Endothelial cell of umbilical vein (primary cell): ENCODE data around the gene CARD19. TPM values are rescaled to one million over a fixed set of nuclear protein-coding genes. Genes with fewer than 3 reads are reported as not detected.

Experiments used
- BruUV-seq: library from RNA; stranded (reverse); fragments of 400-500 nt; replicated peaks from 2 replicates; lab custom pipeline; 2021; lab: Mats Ljungman, UMichigan
- CTCF ChIA-PET: fragments of 300-600, 350-600 bp; sonication (Branson Sonifier 250); formaldehyde crosslinking; loops from one replicate; lab custom pipeline; 2021; ENCODE audit warnings: antibody characterized with exemption, inconsistent platforms; lab: Charles Lee
- POLR2A ChIA-PET: fragments of 300-600, 350-600 bp; sonication (Branson Sonifier 250); formaldehyde crosslinking; loops from one replicate; lab custom pipeline; 2021; ENCODE audit warnings: antibody characterized with exemption, inconsistent platforms; lab: Charles Lee
- DNase-seq: peaks from one replicate; pipeline ENCODE4 v3.0.0-alpha.2; 2011; ENCODE audit warnings: low read depth, low spot score
- FAIRE-seq: peaks from 2 replicates; lab custom pipeline; 2011; peaks lifted over from hg19 to GRCh38; lab: Jason Lieb, UNC
- H2AFZ ChIP-seq: 2 replicates; pipeline ENCODE4 v1.6.0; 2012; ENCODE audit warnings: low read depth, low read length, control low read depth, inconsistent platforms
- H3K27ac ChIP-seq: 2 replicates; pipeline ENCODE4 v1.5.1; 2011; ENCODE audit warnings: low read depth, mild to moderate bottlenecking, control low read depth, low read length, moderate library complexity; ENCODE audit not compliant: insufficient read depth
- H3K27me3 ChIP-seq, 2 experiments: 2 replicates each; pipeline versions ENCODE4 v1.6.0 to v1.6.1; 2011; ENCODE audit warnings: low read length in 2 of 2, mixed read lengths in 1 of 2; ENCODE audit not compliant: control insufficient read depth in 2 of 2, insufficient read depth in 2 of 2
- H3K36me3 ChIP-seq, 2 experiments: 2 replicates in 1 of 2; 3 replicates in 1 of 2; pipeline ENCODE4 v1.5.1; 2011; ENCODE audit warnings: low read length in 2 of 2, mild to moderate bottlenecking in 1 of 2, moderate library complexity in 1 of 2; ENCODE audit not compliant: control insufficient read depth in 2 of 2, insufficient read depth in 2 of 2; ENCODE audit errors: extremely low read depth in 1 of 2
- H3K4me1 ChIP-seq: 3 replicates; pipeline ENCODE4 v1.5.1; 2011; ENCODE audit warnings: mild to moderate bottlenecking, low read length; ENCODE audit not compliant: control insufficient read depth, insufficient read depth; ENCODE audit errors: extremely low read depth
- H3K4me2 ChIP-seq: 2 replicates; pipeline ENCODE4 v1.6.1; 2011; ENCODE audit warnings: low read length, control low read depth, mixed read lengths; ENCODE audit not compliant: insufficient read depth
- H3K4me3 ChIP-seq, 3 experiments: fragments of 200-600 bp in 1 of 3; sonication (generic), shearing (Covaris generic) in 1 of 3; replicated peaks in 1 of 3; 2 replicates each; pipeline ENCODE4 v1.5.1; 2011 to 2016; ENCODE audit warnings: control low read depth in 3 of 3, low read length in 3 of 3, mild to moderate bottlenecking in 2 of 3, inconsistent platforms in 1 of 3, low read depth in 1 of 3, moderate library complexity in 1 of 3; ENCODE audit not compliant: insufficient read depth in 1 of 3
- H3K79me2 ChIP-seq: 2 replicates; pipeline ENCODE4 v1.6.0; 2012; ENCODE audit warnings: low read length, inconsistent platforms; ENCODE audit not compliant: control insufficient read depth, insufficient read depth
- H3K9ac ChIP-seq: replicated peaks from 2 replicates; pipeline ENCODE3; 2011; ENCODE audit warnings: low read length, control low read depth; ENCODE audit not compliant: insufficient read depth; ENCODE audit errors: extremely low read depth
- H3K9me1 ChIP-seq: replicated peaks from 3 replicates; pipeline ENCODE4 v1.6.0; 2011; ENCODE audit warnings: mild to moderate bottlenecking, low read length; ENCODE audit not compliant: control insufficient read depth, insufficient read depth; ENCODE audit errors: extremely low read depth
- H3K9me3 ChIP-seq: replicated peaks from 2 replicates; pipeline ENCODE4 v1.5.1; 2012; ENCODE audit warnings: low read length, inconsistent platforms; ENCODE audit not compliant: control insufficient read depth, insufficient read depth
- H4K20me1 ChIP-seq: replicated peaks from 2 replicates; pipeline ENCODE3; 2011; ENCODE audit warnings: mild to moderate bottlenecking, low read length; ENCODE audit not compliant: control insufficient read depth, insufficient read depth; ENCODE audit errors: extremely low read depth
- EZH2 ChIP-seq: IDR thresholded peaks from 2 replicates; pipeline ENCODE4 v1.6.1; 2012; ENCODE audit warnings: borderline replicate concordance, low read depth, mild to moderate bottlenecking, moderate library complexity, low read length, inconsistent platforms; ENCODE audit not compliant: severe bottlenecking
- FOS ChIP-seq: IDR thresholded peaks from 2 replicates; pipeline ENCODE4 v1.6.1; 2011; ENCODE audit warnings: mild to moderate bottlenecking, low read length, moderate library complexity, borderline replicate concordance; ENCODE audit not compliant: insufficient read depth
- GATA2 ChIP-seq: IDR thresholded peaks from 2 replicates; pipeline ENCODE4 v1.7.0; 2011; ENCODE audit warnings: low read depth, mild to moderate bottlenecking, moderate library complexity, mixed read lengths, low read length; ENCODE audit not compliant: insufficient read length, insufficient read depth
- JUN ChIP-seq: IDR thresholded peaks from 2 replicates; pipeline ENCODE4 v1.6.1; 2011; ENCODE audit warnings: borderline replicate concordance, low read depth; ENCODE audit not compliant: insufficient read length, insufficient read depth
- MYC ChIP-seq: IDR thresholded peaks from one replicate; pipeline ENCODE4 v1.6.1; 2011; ENCODE audit warnings: mild to moderate bottlenecking, low read depth, low read length
- POLR2A ChIP-seq: IDR thresholded peaks from 2 replicates; pipeline ENCODE4 v1.6.1; 2012; ENCODE audit warnings: low read depth, mild to moderate bottlenecking, control low read depth, low read length
- POLR2AphosphoS5 ChIP-seq: IDR thresholded peaks from 2 replicates; pipeline ENCODE4 v1.6.1; 2012; ENCODE audit warnings: low read depth, mild to moderate bottlenecking, control low read depth, low read length, moderate library complexity; ENCODE audit not compliant: insufficient read depth
- dilution Hi-C: fragments of 300-500 bp; cut with MboI; formaldehyde crosslinking; loops from one replicate; pipeline ENCODE4 v1.15.0; 2019; ENCODE audit warnings: low sequenced_read_pairs; ENCODE audit not compliant: extremely low pct_ligation_motif_present
- intact Hi-C: fragments of 100-400 bp; cut with micrococcal nuclease; formaldehyde crosslinking; loops from one replicate; pipeline ENCODE4 v1.10.0; 2022
- polyA plus RNA-seq, 4 experiments: library from polyadenylated mRNA; depleted of rRNA in 3 of 4; stranded (reverse) in 3 of 4; unstranded in 1 of 4; fragments of >200 nt; gene quantifications; 2 replicates each; pipeline versions ENCODE4 v1.2.1 to v1.2.3, GENCODE V29; 2011 to 2012; ENCODE audit warnings: missing spikeins in 1 of 4
- total RNA-seq: library from RNA; stranded (reverse); gene quantifications from 2 replicates; pipeline ENCODE4 v1.2.3, GENCODE V29; 2021
- TF ChIP-seq, protein P1 (sequence below), 2 donors: IDR thresholded peaks; 1 replicate in 1 of 2; 2 replicates in 1 of 2; pipeline ENCODE4 v1.5.1; 2011; ENCODE audit warnings: low read length in 2 of 2, mild to moderate bottlenecking in 2 of 2, moderate library complexity in 2 of 2, control low read depth in 1 of 2, inconsistent platforms in 1 of 2, low read depth in 1 of 2; ENCODE audit not compliant: insufficient read depth in 1 of 2; ENCODE audit errors: extremely low read depth in 1 of 2
- TF ChIP-seq, protein P2 (sequence below): IDR thresholded peaks from 2 replicates; pipeline ENCODE4 v1.6.1; 2011; ENCODE audit not compliant: insufficient read depth, insufficient read length

The CARD19 gene
- total and polyA plus RNA-seq, 2 donors (not counting 3 experiments of a cell fraction or from before 2014, with no cell fraction given), result 45.7 to 148 TPM

DNA sequence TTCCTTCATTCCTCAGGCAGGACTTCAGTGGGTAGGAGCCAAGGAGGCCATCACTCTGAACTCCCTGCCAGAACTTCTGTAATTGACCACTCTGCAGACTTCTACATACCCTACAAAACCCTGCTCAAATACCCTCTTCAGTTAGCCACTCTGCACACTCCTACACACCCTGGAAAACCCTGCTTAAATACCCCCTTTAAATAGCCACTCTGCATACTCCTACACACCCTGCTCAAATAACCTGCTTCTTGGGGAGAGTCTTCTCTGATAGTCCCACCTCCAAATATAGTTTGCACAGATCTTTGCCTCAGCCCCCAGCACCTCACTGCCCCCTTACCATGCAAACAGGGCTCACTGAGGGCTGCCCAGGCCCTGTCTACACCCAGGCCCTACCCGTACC is 18.6 kb upstream of the CARD19 start:
- dilution Hi-C loops, result no loop called here

More for the DNA sequence above, 18.6 kb upstream of the CARD19 start:
- no peak overlapping the region for H2AFZ ChIP-seq
- H3K9me3 ChIP-seq, result no peaks in the 10 kb centered on the region
- no peak overlapping the region for H3K4me2 ChIP-seq
- no peaks in the 10 kb centered on the region for H3K4me1 ChIP-seq
- FAIRE-seq, result no peak
- no TSS peak for BruUV-seq
- no peak overlapping the region for H3K4me3 ChIP-seq
- no peaks in the 10 kb centered on the region for H3K27me3 ChIP-seq
- H3K79me2 ChIP-seq, result no peaks in the 10 kb centered on the region
- no peak overlapping the region for H3K9ac ChIP-seq
- H3K36me3 ChIP-seq, result no peaks in the 10 kb centered on the region
- no peak overlapping the region for H3K27ac ChIP-seq
- intact Hi-C loops, result no loop called here
- no peaks in the 10 kb centered on the region for H4K20me1 ChIP-seq
- TF ChIP-seq, protein P1, sequence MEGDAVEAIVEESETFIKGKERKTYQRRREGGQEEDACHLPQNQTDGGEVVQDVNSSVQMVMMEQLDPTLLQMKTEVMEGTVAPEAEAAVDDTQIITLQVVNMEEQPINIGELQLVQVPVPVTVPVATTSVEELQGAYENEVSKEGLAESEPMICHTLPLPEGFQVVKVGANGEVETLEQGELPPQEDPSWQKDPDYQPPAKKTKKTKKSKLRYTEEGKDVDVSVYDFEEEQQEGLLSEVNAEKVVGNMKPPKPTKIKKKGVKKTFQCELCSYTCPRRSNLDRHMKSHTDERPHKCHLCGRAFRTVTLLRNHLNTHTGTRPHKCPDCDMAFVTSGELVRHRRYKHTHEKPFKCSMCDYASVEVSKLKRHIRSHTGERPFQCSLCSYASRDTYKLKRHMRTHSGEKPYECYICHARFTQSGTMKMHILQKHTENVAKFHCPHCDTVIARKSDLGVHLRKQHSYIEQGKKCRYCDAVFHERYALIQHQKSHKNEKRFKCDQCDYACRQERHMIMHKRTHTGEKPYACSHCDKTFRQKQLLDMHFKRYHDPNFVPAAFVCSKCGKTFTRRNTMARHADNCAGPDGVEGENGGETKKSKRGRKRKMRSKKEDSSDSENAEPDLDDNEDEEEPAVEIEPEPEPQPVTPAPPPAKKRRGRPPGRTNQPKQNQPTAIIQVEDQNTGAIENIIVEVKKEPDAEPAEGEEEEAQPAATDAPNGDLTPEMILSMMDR (IDR thresholded peaks at IDR 0.05; ENCODE audit: extremely low read depth in 1 of 2, insufficient read depth in 1 of 2, low read depth in 1 of 2, low read length in 2 of 2), result no peak
- no peak for TF ChIP-seq POLR2A
- no peak for TF ChIP-seq JUN
- TF ChIP-seq, protein P2, sequence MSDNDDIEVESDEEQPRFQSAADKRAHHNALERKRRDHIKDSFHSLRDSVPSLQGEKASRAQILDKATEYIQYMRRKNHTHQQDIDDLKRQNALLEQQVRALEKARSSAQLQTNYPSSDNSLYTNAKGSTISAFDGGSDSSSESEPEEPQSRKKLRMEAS, result no peak
- no peak for TF ChIP-seq GATA2
- no peak for TF ChIP-seq MYC
- TF ChIP-seq FOS, result no peak
- no peak for TF ChIP-seq POLR2AphosphoS5
- TF ChIP-seq EZH2, result no peak
- no peak for DNase-seq
- ChIA-PET CTCF (no interaction called here), POLR2A (no interaction called here)
- H3K9me1 ChIP-seq, result no peaks in the 10 kb centered on the region
